NCI-H146 (cell line): ENCODE results near the gene PRDX2.

ENCODE experiments used
- DNase-seq: peaks from one replicate; lab custom pipeline; 2025; lab: John Stamatoyannopoulos, UW

The PRDX2 gene

DNA sequence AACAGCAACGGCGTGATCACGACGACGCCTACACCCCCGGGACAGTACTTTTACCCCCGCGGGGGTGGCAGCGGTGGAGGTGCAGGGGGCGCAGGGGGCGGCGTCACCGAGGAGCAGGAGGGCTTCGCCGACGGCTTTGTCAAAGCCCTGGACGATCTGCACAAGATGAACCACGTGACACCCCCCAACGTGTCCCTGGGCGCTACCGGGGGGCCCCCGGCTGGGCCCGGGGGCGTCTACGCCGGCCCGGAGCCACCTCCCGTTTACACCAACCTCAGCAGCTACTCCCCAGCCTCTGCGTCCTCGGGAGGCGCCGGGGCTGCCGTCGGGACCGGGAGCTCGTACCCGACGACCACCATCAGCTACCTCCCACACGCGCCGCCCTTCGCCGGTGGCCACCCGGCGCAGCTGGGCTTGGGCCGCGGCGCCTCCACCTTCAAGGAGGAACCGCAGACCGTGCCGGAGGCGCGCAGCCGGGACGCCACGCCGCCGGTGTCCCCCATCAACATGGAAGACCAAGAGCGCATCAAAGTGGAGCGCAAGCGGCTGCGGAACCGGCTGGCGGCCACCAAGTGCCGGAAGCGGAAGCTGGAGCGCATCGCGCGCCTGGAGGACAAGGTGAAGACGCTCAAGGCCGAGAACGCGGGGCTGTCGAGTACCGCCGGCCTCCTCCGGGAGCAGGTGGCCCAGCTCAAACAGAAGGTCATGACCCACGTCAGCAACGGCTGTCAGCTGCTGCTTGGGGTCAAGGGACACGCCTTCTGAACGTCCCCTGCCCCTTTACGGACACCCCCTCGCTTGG, 9.3 kb downstream of the PRDX2 start:
- peak; percentile 89 for DNase-seq

DNA sequence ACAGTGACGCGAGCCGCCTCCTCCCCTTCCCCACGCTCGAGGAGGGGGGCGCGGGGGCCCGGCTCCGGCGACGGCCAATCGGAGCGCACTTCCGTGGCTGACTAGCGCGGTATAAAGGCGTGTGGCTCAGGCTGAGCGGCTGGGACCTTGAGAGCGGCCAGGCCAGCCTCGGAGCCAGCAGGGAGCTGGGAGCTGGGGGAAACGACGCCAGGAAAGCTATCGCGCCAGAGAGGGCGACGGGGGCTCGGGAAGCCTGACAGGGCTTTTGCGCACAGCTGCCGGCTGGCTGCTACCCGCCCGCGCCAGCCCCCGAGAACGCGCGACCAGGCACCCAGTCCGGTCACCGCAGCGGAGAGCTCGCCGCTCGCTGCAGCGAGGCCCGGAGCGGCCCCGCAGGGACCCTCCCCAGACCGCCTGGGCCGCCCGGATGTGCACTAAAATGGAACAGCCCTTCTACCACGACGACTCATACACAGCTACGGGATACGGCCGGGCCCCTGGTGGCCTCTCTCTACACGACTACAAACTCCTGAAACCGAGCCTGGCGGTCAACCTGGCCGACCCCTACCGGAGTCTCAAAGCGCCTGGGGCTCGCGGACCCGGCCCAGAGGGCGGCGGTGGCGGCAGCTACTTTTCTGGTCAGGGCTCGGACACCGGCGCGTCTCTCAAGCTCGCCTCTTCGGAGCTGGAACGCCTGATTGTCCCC, 10.1 kb downstream of the PRDX2 start, which contains the start of gene JUNB:
JUNB (plus strand) TSS at position 142 of the 706 bp plus-strand sequence; CDS start at position 428, 286 bp downstream.
- DNase-seq = peak; percentile 97

DNA sequence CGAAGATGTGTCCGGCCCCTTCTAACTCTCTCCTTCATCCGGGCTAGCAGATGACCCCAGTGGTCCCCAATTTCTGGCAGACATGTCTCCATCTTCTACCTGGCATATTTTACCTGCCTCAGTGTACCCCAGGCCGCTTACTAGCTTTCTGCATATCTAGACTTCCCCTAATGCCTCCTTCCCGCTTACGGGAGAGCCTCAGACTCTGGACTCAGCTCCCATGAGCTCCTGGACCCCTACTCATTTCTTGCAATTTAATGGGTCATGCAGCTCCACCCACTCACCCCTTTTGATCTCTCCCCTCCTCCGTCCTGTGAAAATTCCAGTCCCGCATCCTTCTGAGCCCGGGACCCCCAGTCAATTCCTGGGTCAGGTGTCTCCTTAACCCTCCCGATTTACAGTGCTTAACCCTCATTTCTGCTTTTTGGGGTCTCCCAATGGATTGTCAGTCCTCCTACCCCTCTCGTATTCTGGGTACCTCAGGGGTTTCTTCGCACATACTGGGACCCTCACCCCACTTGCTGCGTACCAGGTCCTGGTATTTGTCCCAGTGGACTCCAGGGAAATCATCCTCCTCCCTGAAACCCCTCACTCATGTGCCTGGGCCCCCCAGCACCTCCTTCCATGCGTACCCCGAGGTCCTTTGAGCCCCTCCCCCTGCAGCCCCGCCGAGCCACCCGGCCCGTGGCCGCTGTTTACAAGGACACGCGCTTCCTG, 10.8 kb downstream of the PRDX2 start:
- no peak for DNase-seq

DNA sequence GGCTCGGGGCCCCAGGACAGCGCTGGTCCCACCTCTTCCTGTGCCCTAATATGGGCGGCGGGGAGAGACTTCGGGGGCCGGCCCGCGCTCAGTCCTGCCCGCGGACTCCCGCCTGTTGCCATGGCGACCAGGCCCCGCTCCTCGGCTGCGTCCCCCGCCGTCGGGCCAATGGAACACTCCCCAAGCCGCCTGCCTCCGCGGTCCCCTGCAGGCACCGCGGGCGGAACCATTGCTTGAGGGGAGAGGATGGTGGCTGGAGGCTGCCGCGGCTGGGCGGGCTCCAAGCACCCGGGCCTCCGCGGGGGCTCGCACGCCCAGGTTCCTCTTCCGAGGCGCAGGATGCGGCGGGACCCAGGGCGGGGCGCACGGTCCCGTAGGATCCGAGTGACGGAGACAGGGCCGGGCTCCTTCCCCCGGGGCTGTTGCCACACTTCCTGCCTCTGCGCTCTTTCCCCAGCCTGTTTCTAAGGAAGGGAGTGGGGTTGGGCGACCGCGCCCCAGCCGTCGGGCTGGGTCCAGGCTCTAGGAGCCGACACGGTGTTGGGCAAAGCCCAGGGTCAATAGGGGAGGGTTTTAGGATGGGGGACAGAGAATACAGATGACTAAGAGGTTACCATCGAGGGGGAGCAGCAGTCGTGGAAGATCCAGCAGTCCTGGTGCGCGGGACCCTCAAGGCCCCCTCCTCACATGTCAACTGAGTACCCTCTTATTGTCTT, 11.5 kb downstream of the PRDX2 start:
- DNase-seq = peak; percentile 99

DNA sequence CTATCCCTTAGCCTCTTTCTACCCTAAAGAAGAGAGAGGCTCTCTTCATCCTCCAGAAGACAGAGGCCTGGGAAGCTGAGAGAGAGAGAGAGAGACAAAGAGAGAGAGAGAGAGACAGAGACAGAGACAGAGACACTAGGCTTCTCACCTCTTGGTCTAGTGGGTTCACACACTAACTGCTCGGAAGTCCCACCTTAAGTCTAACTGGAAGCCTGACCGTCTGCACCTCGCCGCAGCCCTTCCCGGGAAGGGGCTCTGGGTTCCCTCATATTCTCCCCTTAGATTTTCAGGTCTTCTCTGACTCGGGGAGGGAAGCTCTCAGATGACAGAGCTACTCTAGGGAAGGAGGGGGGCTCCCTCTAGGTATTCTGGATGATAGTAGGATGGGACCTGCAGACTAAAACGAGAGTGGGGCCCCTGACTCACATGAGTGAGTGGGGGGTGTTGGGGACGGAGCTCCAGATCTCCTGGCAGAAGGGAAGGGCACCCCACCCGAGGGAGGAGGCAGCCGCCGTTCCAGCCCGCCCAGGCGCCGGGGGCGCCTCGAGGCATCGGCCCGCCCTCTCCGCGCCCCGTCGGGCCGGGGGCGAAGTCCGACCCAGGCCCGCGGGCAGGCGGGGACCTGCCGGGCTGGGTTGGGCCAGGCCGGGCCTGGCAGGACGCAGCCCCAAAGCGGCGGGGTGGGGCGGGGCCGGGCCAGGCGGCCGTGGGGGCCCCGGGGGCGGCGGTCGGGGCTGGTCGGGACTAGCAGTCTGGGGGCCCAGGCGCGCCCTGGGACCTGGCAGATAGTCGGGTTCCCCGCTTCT, 12.3 kb downstream of the PRDX2 start:
- peak; percentile 81 for DNase-seq

DNA sequence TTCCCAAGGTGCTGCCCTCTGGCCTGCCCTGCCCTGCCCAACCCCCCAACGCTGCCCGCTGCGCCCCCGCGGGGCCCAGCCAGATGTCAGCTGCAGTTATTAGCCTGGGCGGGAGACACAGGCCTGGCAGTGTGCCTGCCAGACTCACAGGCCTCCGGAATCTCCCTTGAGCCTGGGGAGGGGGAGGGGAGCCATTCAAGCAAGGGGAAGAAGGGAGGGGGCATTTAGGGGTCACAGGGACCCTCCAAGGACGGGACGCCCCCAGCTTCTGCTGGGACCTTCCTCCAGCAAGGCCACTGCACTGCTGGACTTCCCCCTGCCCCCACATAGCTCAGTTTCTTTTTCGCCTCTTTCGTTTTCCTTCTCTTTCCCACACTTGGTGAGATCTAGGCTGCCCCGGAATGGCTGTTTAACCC, 12.9 kb downstream of the PRDX2 start:
- DNase-seq = peak; percentile 58

DNA sequence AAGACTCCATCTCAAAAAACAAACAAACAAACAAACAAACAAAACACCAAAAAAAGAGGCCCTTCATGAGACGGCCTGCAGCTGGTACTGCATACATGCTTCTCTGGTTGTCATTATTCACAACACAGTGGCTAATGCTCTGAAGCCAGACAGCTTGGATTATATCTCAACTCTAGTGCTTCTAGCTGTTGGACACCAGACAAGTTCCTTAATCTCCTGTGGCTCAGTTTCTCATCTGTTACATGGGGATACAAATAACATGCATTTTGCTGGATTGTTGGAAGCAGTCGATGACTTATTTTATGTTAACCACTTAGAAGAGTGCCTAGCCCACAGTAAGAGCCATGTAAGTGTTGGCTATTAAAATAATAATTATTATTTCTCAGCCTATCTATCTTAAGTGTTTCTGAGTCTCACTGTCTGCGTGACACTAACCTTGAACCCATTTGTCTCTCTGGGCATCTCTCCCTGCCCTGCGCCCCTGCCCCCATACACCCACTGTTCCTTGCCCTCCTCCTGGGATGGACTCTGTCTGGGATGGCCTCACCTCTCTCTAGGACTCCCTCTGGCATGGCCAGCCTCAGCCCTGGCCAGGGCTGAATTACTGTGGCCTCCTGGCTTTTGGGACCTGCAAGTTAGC, 13.4 kb downstream of the PRDX2 start:
- DNase-seq = no peak

DNA sequence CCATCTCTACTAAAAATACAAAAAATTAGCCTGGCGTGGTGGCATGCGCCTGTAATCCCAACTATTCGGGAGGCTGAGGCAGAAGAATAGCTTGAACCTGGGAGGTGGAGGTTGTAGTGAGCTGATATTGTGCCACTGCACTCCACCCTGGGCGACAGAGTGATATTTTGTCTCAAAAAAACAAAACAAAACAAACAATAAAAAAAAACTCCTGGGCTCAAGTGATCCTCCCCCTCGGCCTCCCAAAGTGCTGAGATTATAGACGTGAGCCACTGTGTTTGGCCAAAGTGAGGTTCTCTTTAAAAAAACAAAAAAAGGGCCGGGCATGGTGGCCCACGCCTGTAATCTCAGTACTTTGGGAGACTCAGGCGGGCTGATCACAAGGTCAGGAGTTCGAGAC, 14.1 kb downstream of the PRDX2 start:
- no peak for DNase-seq

DNA sequence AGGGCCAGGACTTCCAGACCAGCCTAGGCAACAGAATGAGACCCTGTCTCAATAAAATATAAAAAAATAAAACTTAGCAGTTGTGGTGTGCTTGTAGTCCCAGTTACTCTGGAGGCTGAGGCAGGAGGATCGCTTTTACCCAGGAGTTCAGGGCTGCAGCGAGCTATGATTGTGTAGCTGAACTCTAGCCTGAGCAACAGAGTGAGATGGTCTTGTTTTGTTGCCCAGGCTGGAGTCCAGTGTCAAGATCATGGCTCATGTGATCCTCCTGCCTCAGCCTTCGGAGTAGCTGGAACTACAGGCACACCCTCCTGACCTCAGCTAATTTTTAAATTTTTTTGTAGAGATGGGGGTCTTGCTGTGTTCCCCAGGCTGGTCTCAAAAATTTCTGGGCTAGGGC, 14.6 kb downstream of the PRDX2 start:
- no peak for DNase-seq

DNA sequence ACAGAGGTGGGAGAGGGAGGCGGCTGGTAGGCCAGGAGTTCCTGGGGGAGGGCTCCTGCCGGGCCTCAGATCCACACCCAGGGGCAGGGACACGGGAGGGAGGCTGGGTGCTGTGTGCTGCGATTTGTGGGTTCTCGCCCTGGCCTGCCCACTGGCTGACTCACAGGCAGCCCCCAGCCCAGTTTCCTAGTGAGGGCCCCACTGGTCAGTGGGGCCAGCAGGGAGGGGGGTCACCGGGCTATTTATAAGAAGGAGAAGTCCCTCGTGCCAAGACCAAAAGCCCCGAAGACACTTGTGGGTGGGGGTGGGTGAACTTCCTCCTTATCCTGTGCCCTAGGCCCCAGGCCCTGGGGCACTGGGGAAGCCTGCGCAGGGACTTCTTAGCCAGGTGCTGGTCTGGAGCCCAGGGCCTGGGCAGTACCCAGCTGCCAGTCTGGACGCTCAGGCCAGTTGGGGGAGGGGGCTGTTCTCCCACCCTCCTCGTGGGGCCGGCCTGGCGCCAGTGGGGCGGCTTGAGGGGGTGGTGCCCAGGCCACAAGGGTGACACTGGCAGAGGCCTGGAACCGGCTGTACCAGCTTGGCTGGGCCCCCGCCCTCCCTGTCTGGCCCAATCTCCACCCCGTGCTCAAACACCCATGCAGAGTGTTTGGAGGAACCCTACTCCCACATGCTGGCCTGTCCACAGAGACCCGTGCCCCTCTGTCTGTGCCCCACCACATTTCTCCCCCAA, 15.3 kb downstream of the PRDX2 start:
- DNase-seq = no peak

DNA sequence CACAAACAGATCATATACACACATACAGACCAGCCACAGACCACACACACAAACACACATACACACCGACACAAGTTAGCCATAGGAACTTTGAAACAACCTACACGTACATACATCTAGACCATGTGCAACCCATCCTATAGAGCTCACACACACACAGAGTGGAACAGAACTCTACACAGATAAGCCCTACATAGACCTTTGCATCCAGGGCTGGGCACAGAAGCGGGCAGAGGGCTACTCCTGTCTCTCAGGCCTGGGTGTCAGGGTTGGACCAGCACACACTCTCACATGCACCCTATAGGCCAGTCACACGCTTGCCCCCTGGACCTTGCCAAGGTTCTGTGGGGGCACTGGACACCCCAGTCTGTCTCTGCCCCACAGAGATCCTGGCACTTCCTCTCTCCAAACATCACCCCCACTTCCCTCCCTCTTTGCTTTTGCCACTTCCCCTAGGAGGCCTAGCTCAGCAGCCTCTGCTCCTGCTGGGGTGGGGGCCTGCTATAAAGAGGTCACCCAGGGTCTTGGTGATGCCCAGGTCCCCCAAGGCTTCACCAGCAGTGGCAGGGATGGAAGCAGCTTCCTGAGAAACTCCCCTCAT, 16.1 kb downstream of the PRDX2 start:
- DNase-seq = no peak

DNA sequence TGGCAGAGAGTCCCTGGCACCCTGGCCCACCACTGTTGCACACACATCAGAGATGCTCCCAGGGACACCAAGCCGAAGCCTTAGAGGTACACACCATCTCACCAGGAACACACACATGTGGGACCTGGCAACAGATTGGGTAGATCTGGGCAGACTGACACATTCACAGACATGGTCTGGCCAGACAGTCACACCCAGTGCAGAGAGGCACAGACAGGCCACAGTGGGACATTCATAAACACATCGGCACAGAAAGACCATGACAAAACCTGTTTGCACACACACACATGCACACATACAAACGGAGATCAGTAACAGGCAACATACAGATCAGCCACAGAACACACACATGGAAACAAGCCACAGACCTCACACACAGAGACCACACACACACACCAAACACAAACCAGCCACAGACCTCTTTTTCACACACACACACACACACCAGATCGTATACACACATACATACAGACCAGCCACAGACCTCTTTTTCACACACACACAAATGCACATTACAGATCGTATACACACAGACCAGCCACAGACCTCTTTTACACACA, 16.6 kb downstream of the PRDX2 start:
- no peak for DNase-seq

DNA sequence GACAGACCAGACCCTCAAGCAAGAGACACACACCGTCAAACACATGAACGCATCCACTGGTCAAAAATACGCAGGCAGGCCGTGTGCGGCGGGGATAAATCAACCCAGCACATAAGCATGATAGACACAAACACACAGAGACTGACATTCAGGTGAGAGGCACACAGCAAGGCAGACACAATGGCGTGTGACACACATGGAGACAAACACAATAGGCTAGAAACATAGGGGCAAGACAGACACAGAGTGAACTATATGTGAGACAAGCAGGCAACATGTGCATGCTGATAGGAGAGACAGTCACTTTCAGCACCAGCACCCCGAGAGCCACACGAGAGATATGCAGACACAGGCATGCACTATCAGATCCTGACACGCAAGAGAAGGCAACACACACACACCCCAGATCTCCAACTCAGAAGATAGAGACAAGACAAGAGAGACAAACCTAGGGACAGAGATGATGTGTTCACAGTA, 17.2 kb downstream of the PRDX2 start:
- DNase-seq = no peak

DNA sequence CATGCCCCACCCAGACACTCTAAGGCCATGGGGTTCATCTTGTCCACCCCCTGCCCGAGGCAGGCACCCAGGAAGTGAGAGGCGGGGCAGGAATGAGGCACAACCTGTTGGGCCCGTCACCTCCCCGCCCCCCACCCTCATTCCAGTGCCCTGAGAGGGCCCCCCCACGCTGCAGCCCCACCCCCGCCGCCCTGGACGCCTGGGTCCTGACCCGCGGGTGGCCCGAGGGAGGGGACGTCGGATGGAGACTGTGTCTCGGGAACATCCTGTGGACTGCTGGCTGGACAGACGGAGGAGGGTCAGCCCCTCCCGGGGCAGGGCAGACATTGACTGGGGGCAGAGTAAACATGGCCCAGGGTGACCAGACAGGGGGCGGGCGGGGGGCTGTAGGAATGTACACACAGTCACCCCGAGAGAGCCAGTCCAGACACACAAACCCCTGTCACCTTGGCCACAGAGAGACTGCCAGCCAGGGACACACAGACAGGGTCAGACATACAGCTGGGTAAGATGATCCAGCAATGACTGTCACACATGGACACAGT, 17.7 kb downstream of the PRDX2 start:
- DNase-seq = no peak

DNA sequence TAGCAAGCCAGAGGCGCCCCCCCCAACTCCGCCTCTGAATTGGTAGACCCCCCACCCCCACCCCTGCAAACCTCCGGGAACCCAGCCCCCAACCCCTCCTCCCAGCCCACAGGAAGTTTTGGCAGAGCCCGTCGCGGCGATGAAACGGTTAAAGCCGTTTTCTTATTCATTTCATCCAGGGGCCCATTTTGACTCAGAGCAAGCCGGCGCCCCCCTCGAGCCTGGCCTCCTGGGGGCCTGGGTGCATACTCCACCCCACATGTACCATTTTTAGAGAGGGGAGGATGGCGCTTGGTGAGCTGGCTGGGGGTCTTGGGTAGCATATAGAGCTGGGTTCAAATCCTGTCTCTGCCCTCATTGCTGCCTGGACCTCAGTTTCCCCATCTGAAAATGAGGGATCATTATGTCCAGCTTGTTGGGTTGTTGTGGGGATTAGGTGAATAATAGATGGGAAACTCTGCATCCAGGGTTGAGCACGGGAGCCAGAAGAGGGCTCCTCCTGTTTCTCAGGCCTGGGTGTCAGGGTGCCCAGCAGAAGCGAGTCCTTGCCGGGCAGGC, 18.2 kb downstream of the PRDX2 start:
- no peak for DNase-seq

DNA sequence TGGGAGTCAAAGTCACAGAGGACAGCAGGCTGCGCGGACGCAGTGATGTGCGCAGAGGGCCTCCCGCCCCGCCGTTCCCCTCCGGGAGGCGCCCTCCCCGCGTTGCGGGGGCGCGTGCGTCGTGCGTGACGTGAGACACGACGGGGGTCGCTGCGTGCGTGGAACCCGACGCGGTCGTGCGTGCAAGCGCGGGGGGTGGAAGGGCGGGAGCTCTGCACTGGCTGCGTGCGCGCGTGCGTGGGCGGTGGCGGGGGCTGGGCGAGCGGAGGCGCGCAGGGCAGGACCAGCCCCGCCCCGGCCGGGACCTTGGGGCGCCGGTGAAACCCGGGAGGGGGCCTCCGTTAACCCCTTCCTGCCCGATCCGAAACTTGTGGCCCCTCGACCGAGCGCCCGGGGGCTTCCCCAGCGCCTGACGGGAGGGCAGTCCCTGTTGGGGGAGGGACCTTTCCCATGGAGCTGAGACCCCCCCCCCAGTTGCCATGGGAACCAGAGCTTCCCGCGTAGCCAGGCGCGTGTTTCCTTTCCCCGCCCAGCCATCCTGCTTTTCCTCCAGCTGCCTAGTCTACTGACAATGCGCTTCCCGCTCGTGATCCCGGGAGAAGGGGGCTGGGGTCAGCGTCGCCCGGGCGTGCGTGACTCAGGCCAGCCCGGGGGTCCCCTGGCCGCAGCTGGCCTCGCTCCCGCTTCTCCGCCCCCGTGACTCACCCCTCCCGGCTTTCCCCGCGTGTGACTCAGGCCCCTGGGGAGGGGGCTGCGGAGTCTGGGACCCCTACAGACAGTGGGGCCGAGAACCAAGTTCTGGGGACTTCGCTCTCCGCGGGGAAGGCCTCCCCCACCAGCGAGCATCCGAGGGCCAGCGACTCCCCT, 18.9 kb downstream of the PRDX2 start:
- DNase-seq = peak; percentile 92

DNA sequence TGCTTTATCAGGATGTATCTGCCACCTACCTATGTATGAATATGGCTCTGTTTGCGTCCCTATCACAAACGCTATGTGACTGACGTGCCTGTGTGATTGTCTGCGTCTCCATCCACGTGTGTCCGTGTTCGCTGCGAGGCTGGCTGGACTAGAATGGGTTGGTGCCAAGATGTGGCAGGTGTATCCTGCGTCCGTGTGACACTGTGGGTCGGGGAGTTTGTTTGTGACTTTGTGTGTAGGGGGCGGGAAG, 19.5 kb downstream of the PRDX2 start:
- no peak for DNase-seq
